ENCODE data around the gene VMP1.

Gene VMP1

DNA sequence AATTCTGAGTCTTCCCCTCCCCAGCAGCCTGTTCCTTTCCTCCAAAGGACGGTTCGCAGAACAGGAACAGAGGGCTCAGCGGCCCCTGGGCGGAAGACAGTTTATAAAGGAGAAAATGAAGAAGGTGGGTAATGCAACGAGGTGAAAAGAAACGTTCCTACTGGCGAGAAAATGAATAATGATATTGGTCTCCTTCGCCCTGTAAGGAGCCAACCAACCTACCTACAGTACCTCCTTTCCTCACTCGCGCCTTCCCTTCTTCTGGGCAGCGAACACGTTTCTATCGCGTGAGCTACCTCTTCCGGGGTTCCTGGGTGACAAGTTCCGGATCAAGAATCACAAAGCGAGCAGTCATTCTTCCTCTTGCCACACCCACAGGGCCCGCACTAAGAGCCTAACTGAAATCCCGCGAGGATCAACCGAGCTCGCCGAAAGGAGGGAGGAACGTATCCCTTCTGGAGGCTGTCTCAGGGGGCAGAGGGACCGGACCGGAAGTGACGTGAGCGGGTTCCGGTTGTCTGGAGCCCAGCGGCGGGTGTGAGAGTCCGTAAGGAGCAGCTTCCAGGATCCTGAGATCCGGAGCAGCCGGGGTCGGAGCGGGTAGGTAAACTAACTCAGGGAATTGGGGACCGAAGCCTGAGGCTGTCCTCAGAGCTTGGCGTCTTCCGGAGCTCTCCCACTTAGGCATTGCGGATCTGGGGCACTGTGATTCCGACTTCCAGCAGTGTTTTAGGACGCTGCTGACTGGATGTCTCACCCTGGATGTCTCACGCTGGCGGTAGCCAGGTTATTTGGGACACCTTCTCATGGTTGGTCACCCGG is at the start of gene VMP1, which contains the start of gene PTRH2:
TSS of gene VMP1 (plus strand) at position 506 of the 822 bp plus-strand sequence. CDS start 23,793 bp downstream, outside the sequence.
TSS of gene PTRH2 (minus strand) at position 282 of the 822 bp plus-strand sequence. CDS start 9,452 bp downstream, outside the sequence.
- TF ChIP-seq, protein P1, sequence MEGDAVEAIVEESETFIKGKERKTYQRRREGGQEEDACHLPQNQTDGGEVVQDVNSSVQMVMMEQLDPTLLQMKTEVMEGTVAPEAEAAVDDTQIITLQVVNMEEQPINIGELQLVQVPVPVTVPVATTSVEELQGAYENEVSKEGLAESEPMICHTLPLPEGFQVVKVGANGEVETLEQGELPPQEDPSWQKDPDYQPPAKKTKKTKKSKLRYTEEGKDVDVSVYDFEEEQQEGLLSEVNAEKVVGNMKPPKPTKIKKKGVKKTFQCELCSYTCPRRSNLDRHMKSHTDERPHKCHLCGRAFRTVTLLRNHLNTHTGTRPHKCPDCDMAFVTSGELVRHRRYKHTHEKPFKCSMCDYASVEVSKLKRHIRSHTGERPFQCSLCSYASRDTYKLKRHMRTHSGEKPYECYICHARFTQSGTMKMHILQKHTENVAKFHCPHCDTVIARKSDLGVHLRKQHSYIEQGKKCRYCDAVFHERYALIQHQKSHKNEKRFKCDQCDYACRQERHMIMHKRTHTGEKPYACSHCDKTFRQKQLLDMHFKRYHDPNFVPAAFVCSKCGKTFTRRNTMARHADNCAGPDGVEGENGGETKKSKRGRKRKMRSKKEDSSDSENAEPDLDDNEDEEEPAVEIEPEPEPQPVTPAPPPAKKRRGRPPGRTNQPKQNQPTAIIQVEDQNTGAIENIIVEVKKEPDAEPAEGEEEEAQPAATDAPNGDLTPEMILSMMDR (IDR thresholded peaks at IDR 0.05; ENCODE audit: insufficient read depth, low read length, poor library complexity, severe bottlenecking) = no peak
- no peak for TF ChIP-seq EZH2phosphoT487 (conservative IDR thresholded peaks at IDR 0.05; ENCODE audit: low read length)
- H3K4me3 ChIP-seq (ENCODE audit: insufficient read depth, low read length, poor library complexity, severe bottlenecking) = peak within 1 kb of the TSS; percentile 90
- H3K36me3 ChIP-seq (ENCODE audit: low read length) = no peaks in the 10 kb centered on the region
- H3K27ac ChIP-seq (ENCODE audit: low read depth, low read length) = peak within 1 kb of the TSS; percentile 78
- no peaks in the 10 kb centered on the region for H3K9me3 ChIP-seq (ENCODE audit: insufficient read depth, low read length)
- H3K4me2 ChIP-seq (ENCODE audit: low read depth, low read length, poor library complexity, severe bottlenecking) = peak within 1 kb of the TSS; percentile 75
- peaks cover 27% of the 10 kb centered on the region for H3F3A ChIP-seq (ENCODE audit: insufficient read depth)
- H3K9ac ChIP-seq (ENCODE audit: low read length) = peak within 1 kb of the TSS; percentile 83
- peaks cover 99% of the 10 kb centered on the region for H3K79me2 ChIP-seq (ENCODE audit: insufficient read depth, low read length)
- H3K9me2 ChIP-seq (replicated peaks; ENCODE audit: insufficient read depth, low read length) = no peaks in the 10 kb centered on the region
- peaks cover 6% of the 10 kb centered on the region; the same call in 1 of the 2 replicates for H4K20me1 ChIP-seq (ENCODE audit: low read depth, low read length)
- peak within 1 kb of the TSS; percentile 60 for H2AFZ ChIP-seq (ENCODE audit: low read depth, low read length, severe bottlenecking)
- H3K27me3 ChIP-seq (ENCODE audit: low read length) = no peaks in the 10 kb centered on the region

DNA sequence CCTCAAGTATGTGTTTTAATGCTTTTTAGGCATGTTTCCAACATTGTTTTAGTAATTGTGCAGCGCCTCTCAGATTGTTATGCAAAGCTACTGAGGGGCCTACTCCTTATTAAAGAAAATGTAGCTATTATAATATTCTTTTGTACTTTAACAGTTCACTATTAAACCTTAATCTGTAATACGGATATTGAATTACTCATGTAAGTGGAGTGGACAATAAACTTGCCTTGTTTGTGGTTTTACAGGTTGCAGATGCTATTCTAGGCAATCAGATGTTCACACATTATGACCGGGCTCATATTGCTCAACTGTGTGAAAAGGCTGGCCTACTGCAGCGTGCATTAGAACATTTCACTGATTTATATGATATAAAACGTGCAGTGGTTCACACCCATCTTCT is 41.2 kb upstream of the VMP1 start:
- H3K36me3 ChIP-seq (ENCODE audit: low read length) = peaks cover 84% of the 10 kb centered on the region
- no peaks in the 10 kb centered on the region for H3K9me2 ChIP-seq (replicated peaks; ENCODE audit: insufficient read depth, low read length)
- peaks cover 12% of the 10 kb centered on the region; the same call in 1 of the 2 replicates for H3F3A ChIP-seq (ENCODE audit: insufficient read depth)
- H3K27ac ChIP-seq (ENCODE audit: low read depth, low read length) = no peak overlapping the region
- no peak overlapping the region for H3K4me3 ChIP-seq (ENCODE audit: insufficient read depth, low read length, poor library complexity, severe bottlenecking)
- no peak overlapping the region for H2AFZ ChIP-seq (ENCODE audit: low read depth, low read length, severe bottlenecking)
- H3K79me2 ChIP-seq (ENCODE audit: insufficient read depth, low read length) = peaks cover 6% of the 10 kb centered on the region; the same call in 1 of the 2 replicates
- no peaks in the 10 kb centered on the region for H3K27me3 ChIP-seq (ENCODE audit: low read length)
- H3K9me3 ChIP-seq (ENCODE audit: insufficient read depth, low read length) = no peaks in the 10 kb centered on the region
- no peak overlapping the region for H3K4me2 ChIP-seq (ENCODE audit: low read depth, low read length, poor library complexity, severe bottlenecking)
- TF ChIP-seq EZH2phosphoT487 (conservative IDR thresholded peaks at IDR 0.05; ENCODE audit: low read length) = no peak
- TF ChIP-seq, protein P1 (IDR thresholded peaks at IDR 0.05; ENCODE audit: insufficient read depth, low read length, poor library complexity, severe bottlenecking) = no peak
- H4K20me1 ChIP-seq (ENCODE audit: low read depth, low read length) = no peaks in the 10 kb centered on the region; the same call in 1 of the 2 replicates
- no peak overlapping the region for H3K9ac ChIP-seq (ENCODE audit: low read length)

DNA sequence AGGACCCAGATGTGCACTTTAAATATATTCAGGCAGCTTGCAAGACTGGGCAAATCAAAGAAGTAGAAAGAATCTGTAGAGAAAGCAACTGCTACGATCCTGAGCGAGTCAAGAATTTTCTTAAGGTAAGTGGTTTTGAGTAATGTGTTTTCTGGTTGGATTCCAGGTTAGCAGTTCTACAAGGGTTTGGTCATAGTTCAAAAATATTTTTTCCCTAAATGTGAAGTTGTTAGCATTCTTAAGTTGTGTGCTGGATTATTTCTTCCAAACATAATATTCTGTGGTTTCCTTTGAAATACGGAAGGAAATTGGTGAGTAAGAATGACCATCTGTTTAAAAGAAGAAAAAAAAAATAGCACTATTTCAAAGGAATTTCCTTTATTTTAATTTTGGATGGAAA is 38.6 kb upstream of the VMP1 start:
- Histone ChIP-seq H3K27me3 (ENCODE audit: low read length) (no peaks in the 10 kb centered on the region), H3K4me3 (ENCODE audit: insufficient read depth, low read length, poor library complexity, severe bottlenecking) (no peak overlapping the region), H3K4me2 (ENCODE audit: low read depth, low read length, poor library complexity, severe bottlenecking) (no peak overlapping the region), H3K27ac (ENCODE audit: low read depth, low read length) (no peak overlapping the region), H3K9ac (ENCODE audit: low read length) (no peak overlapping the region), H3K36me3 (ENCODE audit: low read length) (peaks cover 73% of the 10 kb centered on the region), H3K79me2 (ENCODE audit: insufficient read depth, low read length) (peaks cover 6% of the 10 kb centered on the region), H3K9me2 (replicated peaks; ENCODE audit: insufficient read depth, low read length) (no peaks in the 10 kb centered on the region), H4K20me1 (ENCODE audit: low read depth, low read length) (0 out of 2 replicates have a peak, but pooled peaks cover 6% of the 10 kb centered on the region), H3F3A (ENCODE audit: insufficient read depth) (peaks cover 17% of the 10 kb centered on the region; the same call in 1 of the 2 replicates), H3K9me3 (ENCODE audit: insufficient read depth, low read length) (no peaks in the 10 kb centered on the region), H2AFZ (ENCODE audit: low read depth, low read length, severe bottlenecking) (no peak overlapping the region)
- TF ChIP-seq, protein P1 (IDR thresholded peaks at IDR 0.05; ENCODE audit: insufficient read depth, low read length, poor library complexity, severe bottlenecking) = no peak
- no peak for TF ChIP-seq EZH2phosphoT487 (conservative IDR thresholded peaks at IDR 0.05; ENCODE audit: low read length)
